ENCODE data around the gene GYS2. TPM values are rescaled to one million over a fixed set of nuclear protein-coding genes. Genes with fewer than 3 reads are reported as not detected.

Gene GYS2
- total and polyA plus RNA-seq, 4 donors = 15.5 to 86.8 (median 34.1) TPM

DNA sequence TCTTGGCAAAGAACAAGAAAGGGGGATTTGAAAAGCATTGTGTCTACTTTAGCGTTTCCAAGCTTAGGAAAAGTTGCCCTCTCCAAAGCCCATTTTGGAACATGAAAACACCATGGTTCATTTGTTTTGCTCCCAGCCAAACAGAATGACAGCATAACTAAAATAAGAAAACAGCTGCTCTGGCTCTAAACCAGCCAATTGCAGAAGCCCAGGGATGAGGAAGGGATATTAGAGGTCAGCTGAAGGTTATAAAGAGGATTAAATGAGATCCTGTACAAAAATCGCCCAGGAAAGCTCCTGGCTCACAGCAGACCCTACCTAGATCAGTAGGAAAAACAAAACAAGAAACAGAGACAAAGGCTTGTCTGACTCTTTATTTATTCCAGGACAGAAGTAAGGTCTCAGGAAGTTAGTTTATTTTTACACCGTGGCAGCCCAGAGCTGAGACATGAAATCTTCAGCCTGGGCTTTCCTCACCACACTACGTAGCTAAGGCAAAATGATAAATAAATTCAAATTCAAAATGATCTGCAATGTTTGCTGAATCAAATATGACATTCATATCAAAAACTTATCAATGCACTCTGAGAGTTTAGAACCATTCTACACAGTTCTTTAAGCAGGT lies 52.7 kb downstream of the GYS2 start:
- WGBS = 78% methylated on average over 4 of the region's 4 CpGs
- H3K4me3 ChIP-seq (ENCODE audit: low read depth in 1 of 3, low read length in 3 of 3) = no peak overlapping the region

DNA sequence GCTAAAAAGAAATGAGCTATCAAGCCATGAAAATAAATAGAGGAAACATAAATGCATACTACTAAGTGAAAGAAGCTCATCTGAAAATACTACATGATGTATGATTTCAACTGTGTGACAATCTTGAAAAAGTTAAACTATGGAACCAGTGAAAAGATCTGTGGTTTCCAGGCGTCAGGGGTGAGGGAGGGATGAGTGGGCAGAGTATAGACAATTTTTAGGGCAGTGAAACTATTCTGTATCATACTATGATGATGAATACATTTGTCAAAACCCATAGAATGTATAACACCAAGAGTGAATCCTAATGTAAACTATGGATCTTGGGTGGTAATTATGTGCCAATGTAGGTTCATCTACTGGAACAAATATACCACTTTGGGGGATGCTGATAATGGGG lies 57.2 kb downstream of the GYS2 start:
- 91% methylated on average over 1 of the region's 1 CpG for WGBS
- H3K27me3 ChIP-seq (ENCODE audit: control insufficient read depth in 4 of 4, insufficient read depth in 4 of 4, low read length in 3 of 4) = no peaks in the 10 kb centered on the region
- DNase-seq (ENCODE audit: low spot score) = no peak
- no peak overlapping the region for H3K9ac ChIP-seq (ENCODE audit: low read depth in 1 of 2, low read length in 2 of 2)
- H3K9me3 ChIP-seq (ENCODE audit: control insufficient read depth in 4 of 4, low read length in 3 of 4) = no peaks in the 10 kb centered on the region
- TF ChIP-seq, protein P1, sequence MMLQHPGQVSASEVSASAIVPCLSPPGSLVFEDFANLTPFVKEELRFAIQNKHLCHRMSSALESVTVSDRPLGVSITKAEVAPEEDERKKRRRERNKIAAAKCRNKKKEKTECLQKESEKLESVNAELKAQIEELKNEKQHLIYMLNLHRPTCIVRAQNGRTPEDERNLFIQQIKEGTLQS (IDR thresholded peaks at IDR 0.05) = no peak
- TF ChIP-seq FOXA1 (IDR thresholded peaks at IDR 0.05) = no peak
- no peak for TF ChIP-seq FOXA2 (IDR thresholded peaks at IDR 0.05)
- TF ChIP-seq, protein P2, sequence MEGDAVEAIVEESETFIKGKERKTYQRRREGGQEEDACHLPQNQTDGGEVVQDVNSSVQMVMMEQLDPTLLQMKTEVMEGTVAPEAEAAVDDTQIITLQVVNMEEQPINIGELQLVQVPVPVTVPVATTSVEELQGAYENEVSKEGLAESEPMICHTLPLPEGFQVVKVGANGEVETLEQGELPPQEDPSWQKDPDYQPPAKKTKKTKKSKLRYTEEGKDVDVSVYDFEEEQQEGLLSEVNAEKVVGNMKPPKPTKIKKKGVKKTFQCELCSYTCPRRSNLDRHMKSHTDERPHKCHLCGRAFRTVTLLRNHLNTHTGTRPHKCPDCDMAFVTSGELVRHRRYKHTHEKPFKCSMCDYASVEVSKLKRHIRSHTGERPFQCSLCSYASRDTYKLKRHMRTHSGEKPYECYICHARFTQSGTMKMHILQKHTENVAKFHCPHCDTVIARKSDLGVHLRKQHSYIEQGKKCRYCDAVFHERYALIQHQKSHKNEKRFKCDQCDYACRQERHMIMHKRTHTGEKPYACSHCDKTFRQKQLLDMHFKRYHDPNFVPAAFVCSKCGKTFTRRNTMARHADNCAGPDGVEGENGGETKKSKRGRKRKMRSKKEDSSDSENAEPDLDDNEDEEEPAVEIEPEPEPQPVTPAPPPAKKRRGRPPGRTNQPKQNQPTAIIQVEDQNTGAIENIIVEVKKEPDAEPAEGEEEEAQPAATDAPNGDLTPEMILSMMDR (IDR thresholded peaks at IDR 0.05; ENCODE audit: low read depth, low read length, missing input control) = no peak
- no peak for TF ChIP-seq HNF4A (conservative IDR thresholded peaks at IDR 0.05)
- no peak for TF ChIP-seq TAF1 (conservative IDR thresholded peaks at IDR 0.05)
- TF ChIP-seq RXRA (IDR thresholded peaks at IDR 0.05) = no peak
- no peak for TF ChIP-seq NR2F2 (IDR thresholded peaks at IDR 0.05)
- TF ChIP-seq GABPA (IDR thresholded peaks at IDR 0.05 in 1 of 2, conservative IDR thresholded peaks at IDR 0.05 in 1 of 2) = no peak
- TF ChIP-seq HNF4G (IDR thresholded peaks at IDR 0.05) = no peak
- no peak for TF ChIP-seq RAD21 (IDR thresholded peaks at IDR 0.05)
- no peak for TF ChIP-seq SP1 (IDR thresholded peaks at IDR 0.05)
- TF ChIP-seq JUND (IDR thresholded peaks at IDR 0.05) = no peak
- TF ChIP-seq, protein P3, sequence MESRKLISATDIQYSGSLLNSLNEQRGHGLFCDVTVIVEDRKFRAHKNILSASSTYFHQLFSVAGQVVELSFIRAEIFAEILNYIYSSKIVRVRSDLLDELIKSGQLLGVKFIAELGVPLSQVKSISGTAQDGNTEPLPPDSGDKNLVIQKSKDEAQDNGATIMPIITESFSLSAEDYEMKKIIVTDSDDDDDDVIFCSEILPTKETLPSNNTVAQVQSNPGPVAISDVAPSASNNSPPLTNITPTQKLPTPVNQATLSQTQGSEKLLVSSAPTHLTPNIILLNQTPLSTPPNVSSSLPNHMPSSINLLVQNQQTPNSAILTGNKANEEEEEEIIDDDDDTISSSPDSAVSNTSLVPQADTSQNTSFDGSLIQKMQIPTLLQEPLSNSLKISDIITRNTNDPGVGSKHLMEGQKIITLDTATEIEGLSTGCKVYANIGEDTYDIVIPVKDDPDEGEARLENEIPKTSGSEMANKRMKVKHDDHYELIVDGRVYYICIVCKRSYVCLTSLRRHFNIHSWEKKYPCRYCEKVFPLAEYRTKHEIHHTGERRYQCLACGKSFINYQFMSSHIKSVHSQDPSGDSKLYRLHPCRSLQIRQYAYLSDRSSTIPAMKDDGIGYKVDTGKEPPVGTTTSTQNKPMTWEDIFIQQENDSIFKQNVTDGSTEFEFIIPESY (IDR thresholded peaks at IDR 0.05) = no peak
- no peak for TF ChIP-seq YY1 (IDR thresholded peaks at IDR 0.05)
- no peak for TF ChIP-seq EGR1 (IDR thresholded peaks at IDR 0.05; ENCODE audit: low read depth in 2 of 2)
- no peak overlapping the region for H3K27ac ChIP-seq (ENCODE audit: low read depth in 1 of 2, low read length in 2 of 2)
- H3K36me3 ChIP-seq (ENCODE audit: control insufficient read depth in 4 of 4, insufficient read depth in 3 of 4, low read depth in 1 of 4, low read length in 3 of 4) = peaks cover 0 to 11% (median 6%) of the 10 kb centered on the region in 4 donors
- no peak overlapping the region for H3K4me3 ChIP-seq (ENCODE audit: low read depth in 1 of 3, low read length in 3 of 3)
- H3K4me1 ChIP-seq (ENCODE audit: control insufficient read depth in 4 of 4, insufficient read depth in 4 of 4, low read length in 3 of 4) = no peaks in the 10 kb centered on the region

More for the DNA sequence above, 52.7 kb downstream of the GYS2 start:
- H3K36me3 ChIP-seq (ENCODE audit: control insufficient read depth in 4 of 4, insufficient read depth in 3 of 4, low read depth in 1 of 4, low read length in 3 of 4) = peaks cover 0 to 11% (median 6%) of the 10 kb centered on the region in 4 donors
- no peak overlapping the region for H3K9ac ChIP-seq (ENCODE audit: low read depth in 1 of 2, low read length in 2 of 2)
- DNase-seq (ENCODE audit: low spot score) = no peak
- no peaks in the 10 kb centered on the region for H3K4me1 ChIP-seq (ENCODE audit: control insufficient read depth in 4 of 4, insufficient read depth in 4 of 4, low read length in 3 of 4)
- no peak overlapping the region for H3K27ac ChIP-seq (ENCODE audit: low read depth in 1 of 2, low read length in 2 of 2)
- TF ChIP-seq, protein P4, sequence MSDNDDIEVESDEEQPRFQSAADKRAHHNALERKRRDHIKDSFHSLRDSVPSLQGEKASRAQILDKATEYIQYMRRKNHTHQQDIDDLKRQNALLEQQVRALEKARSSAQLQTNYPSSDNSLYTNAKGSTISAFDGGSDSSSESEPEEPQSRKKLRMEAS (IDR thresholded peaks at IDR 0.05) = no peak
- H3K9me3 ChIP-seq (ENCODE audit: control insufficient read depth in 4 of 4, low read length in 3 of 4) = no peaks in the 10 kb centered on the region
- no peaks in the 10 kb centered on the region for H3K27me3 ChIP-seq (ENCODE audit: control insufficient read depth in 4 of 4, insufficient read depth in 4 of 4, low read length in 3 of 4)

Measured in liver (tissue), 9 donors.